Ovary (tissue), 9 donors: ENCODE results near the gene SLC39A11. TPM values are rescaled to one million over a fixed set of nuclear protein-coding genes. Genes with fewer than 3 reads are reported as not detected.

Experiments used
- DNase-seq, 5 donors: peaks; one replicate each; pipeline ENCODE4 v3.0.0-alpha.2; 2019 to 2020
- H3K27ac ChIP-seq, 2 donors: fragments of 200-600 bp; one replicate each; pipeline versions ENCODE4 v1.5.1 to v1.8.0; 2019 to 2022
- H3K27me3 ChIP-seq: fragments of 200-600 bp; one replicate; pipeline ENCODE4 v1.8.0; 2022
- H3K36me3 ChIP-seq: fragments of 200-600 bp; sonication (generic); one replicate; pipeline ENCODE4 v1.5.1; 2019
- H3K4me1 ChIP-seq: one replicate; pipeline ENCODE4 v1.8.1; 2013; ENCODE audit warnings: mild to moderate bottlenecking, moderate library complexity; ENCODE audit not compliant: insufficient read depth
- H3K4me3 ChIP-seq: fragments of 200-600 bp; sonication (generic); one replicate; pipeline ENCODE4 v1.5.1; 2017
- H3K9me3 ChIP-seq, 2 donors: fragments of 200-600 bp in 1 of 2; sonication (generic) in 1 of 2; one replicate each; pipeline versions ENCODE4 v1.5.1 to v1.8.1; 2013 to 2019; ENCODE audit warnings: mild to moderate bottlenecking in 1 of 2, moderate library complexity in 1 of 2
- CTCF ChIP-seq, 3 donors: fragments of 450-650 bp in 2 of 3; fragments of 200-600 bp in 1 of 3; IDR thresholded peaks; one replicate each; pipeline versions ENCODE4 v1.5.1 to v1.8.0; 2016 to 2022; ENCODE audit warnings: antibody characterized with exemption in 3 of 3, mild to moderate bottlenecking in 1 of 3
- EP300 ChIP-seq: sonication (generic); formaldehyde crosslinking; IDR thresholded peaks from one replicate; pipeline ENCODE4 v1.6.1; 2017; ENCODE audit warnings: antibody characterized with exemption
- POLR2A ChIP-seq: fragments of 450-650 bp; IDR thresholded peaks from one replicate; pipeline ENCODE4 v1.6.1; 2017; ENCODE audit warnings: antibody characterized with exemption, mild to moderate bottlenecking, moderate library complexity
- WGBS, 3 donors: extraction: QIAGEN DNeasy Blood & Tissue Kit in 1 of 3; methylation state at CpG; one replicate each; pipeline versions ENCODE4 v1.1.5 to v1.1.7; 2013 to 2017; 5-methylcytosine and 5-hydroxymethylcytosine counted together
- intact Hi-C, 4 donors: fragments of 100-400 bp; cut with DNase I; formaldehyde crosslinking; loops; one replicate each; pipeline versions ENCODE4 v1.11.0 to v1.15.1; 2022 to 2023
- polyA plus RNA-seq, 2 donors: library from polyadenylated mRNA; stranded (reverse); fragments of 200-250 nt in 1 of 2; fragments of 350-450 nt in 1 of 2; fragmentation: Illumina TruSeq in 1 of 2; extraction: RNeasy Lipid Tissue Mini Kit (QIAGEN cat#74804) in 1 of 2; gene quantifications; one replicate each; pipeline ENCODE4 v1.2.3, GENCODE V29; 2013 to 2014
- total RNA-seq, 7 donors: library from RNA; depleted of rRNA in 2 of 7; stranded (reverse); fragments of >200 nt in 2 of 7; fragmentation: NEBNext Ultra II Directional in 3 of 7; extraction: Animal tissue kit (Norgen Biotek cat#: 25700) in 3 of 7; gene quantifications; one replicate each; pipeline versions ENCODE4 v1.1.0 to v1.2.4, GENCODE V29; 2016 to 2023
- donor health status: DM: no; HTN: no; CAD: no; lungs with moderate emphysema.
- donor health status: DM: no; HTN: no; CAD: no.
- donor health status: Bipolar disorder and iron deficiency.
- donor health status: DM: yes; HTN: yes; CAD: no.
- donor health status: DM: no; HTN: no; CAD: no.
- donor health status: DM: yes; HTN: yes; CAD: no.

Gene SLC39A11
- total and polyA plus RNA-seq, 9 donors: 4.0 to 21.2 (median 10.1) TPM

DNA sequence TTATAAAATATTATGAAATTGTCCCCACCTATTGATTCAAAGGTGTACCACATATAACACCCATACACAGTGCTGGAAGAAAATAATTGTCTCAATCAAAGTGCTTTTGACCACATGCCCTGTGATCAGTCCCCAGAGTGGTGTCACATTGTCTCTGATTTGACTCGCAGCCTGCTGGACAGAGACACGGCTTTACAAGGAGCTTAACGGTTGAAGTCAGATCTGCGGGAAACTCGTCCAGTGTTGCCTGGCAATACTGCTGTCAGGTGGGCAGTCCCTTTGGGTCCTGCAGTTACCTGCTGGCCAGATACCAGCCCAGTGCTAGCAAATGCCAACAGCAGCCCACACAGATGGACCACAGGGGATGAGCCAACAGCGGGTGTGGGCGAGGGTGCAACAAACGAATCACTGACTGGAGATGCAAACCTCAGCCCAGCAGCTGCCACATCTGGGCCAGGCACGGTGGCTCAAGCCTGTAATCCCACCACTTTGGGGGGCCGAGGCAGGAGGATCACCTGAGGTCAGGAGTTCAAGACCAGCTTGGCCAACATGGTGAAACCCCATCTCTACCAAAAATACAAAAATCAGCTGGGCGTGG lies 46.2 kb upstream of the SLC39A11 start:
- no peak for DNase-seq
- TF ChIP-seq POLR2A (no peak), EP300 (no peak), CTCF (IDR thresholded peaks at IDR 0.05) (no peak)
- Histone ChIP-seq H3K27me3 (no peaks in the 10 kb centered on the region), H3K27ac (no peak overlapping the region), H3K9me3 (no peaks in the 10 kb centered on the region), H3K36me3 (no peaks in the 10 kb centered on the region), H3K4me3 (no peak overlapping the region), H3K4me1 (no peaks in the 10 kb centered on the region)
- intact Hi-C loops: no loop called here
- 59 to 71% (median 61%) methylated on average over 11 of the region's 11 CpGs for WGBS, 3 donors

DNA sequence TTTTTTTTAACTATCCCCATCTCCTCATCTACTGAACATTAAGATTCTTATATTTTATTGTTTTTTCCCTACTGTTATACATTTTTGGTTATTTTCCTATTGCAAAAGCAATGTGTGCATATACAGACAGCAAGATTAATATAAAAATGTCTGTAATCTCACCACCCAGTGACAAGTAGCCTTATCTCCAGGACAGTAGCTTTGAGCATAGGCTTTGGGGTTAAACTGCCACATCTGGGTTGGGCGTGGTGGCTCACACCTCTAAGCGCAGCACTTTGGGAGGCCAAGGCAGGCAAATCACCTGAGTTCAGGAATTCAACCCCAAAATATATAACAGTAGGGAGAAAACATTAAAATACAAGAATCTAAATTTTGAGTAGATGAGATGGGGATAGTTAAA lies 44.9 kb upstream of the SLC39A11 start:
- WGBS, 3 donors: 84 to 96% (median 85%) methylated on average over 2 of the region's 2 CpGs

DNA sequence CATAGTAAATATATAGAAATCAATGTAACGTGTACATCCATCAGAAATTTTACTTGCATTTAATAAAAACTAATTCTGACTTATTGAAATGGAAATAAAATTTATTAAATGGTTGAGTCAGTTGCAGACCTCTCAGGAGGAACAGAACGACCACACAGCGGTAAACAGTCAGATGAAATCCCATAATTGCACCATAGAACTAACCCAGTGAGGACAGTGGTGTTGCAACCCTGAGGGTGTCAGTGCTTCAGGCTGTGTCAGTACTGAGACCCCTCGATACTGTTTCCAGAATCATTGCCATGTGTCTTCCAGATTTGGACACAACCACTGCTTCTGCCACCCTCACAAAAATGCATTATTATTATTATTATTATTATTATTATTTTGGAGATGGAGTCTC lies 43.3 kb upstream of the SLC39A11 start:
- Histone ChIP-seq H3K27ac (no peak overlapping the region), H3K4me1 (no peaks in the 10 kb centered on the region), H3K4me3 (no peak overlapping the region), H3K27me3 (no peaks in the 10 kb centered on the region), H3K36me3 (no peaks in the 10 kb centered on the region), H3K9me3 (no peaks in the 10 kb centered on the region)
- TF ChIP-seq EP300 (no peak), POLR2A (no peak), CTCF (IDR thresholded peaks at IDR 0.05) (no peak)
- WGBS, 3 donors: 85 to 88% (median 88%) methylated on average over 4 of the region's 4 CpGs
- intact Hi-C loops: no loop called here
- DNase-seq: no peak

More for the DNA sequence above, 44.9 kb upstream of the SLC39A11 start:
- Histone ChIP-seq H3K9me3 (no peaks in the 10 kb centered on the region), H3K4me3 (no peak overlapping the region), H3K27ac (no peak overlapping the region), H3K4me1 (no peaks in the 10 kb centered on the region), H3K36me3 (no peaks in the 10 kb centered on the region), H3K27me3 (no peaks in the 10 kb centered on the region)
- TF ChIP-seq EP300 (no peak), CTCF (IDR thresholded peaks at IDR 0.05) (no peak), POLR2A (no peak)
- intact Hi-C loops: no loop called here
- DNase-seq: no peak

DNA sequence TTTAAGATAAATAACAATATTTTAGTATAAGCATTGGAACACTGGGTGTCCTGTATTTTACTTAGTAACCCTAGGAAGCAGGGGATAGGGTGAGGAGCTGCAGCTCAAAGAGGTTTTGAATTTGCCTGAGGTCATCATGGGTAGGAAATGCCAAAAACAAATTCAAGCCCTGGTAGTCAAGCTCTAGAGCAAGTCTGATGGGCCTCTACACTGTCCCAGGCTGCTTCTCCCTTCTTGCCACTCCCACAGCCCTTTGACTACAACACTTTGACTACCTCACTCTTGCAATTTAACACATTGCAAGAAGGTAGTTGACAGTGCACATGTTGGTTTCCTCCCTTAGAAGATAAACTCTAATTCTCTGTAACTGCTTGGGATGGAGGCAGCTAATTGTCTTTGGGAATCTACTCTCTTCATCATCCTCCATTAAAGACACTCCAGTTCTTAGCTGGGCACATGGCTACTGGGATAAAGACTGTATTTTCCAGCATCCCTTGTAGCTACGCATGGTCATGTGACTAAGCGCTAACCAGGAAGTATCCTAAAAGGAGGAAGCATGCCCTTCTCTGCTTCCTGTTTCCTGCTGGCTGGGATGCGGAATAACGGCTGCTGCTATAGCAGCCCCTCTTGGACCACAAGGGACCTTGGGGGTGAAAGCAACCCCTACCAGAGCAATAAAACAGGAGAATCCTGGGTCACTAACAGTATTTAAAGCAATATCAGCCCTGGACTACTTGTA lies 41.6 kb upstream of the SLC39A11 start:
- Histone ChIP-seq H3K27ac (no peak overlapping the region), H3K9me3 (no peaks in the 10 kb centered on the region), H3K4me3 (no peak overlapping the region), H3K4me1 (no peaks in the 10 kb centered on the region), H3K27me3 (no peaks in the 10 kb centered on the region), H3K36me3 (no peaks in the 10 kb centered on the region)
- no peak for DNase-seq
- intact Hi-C loops: no loop called here
- 57 to 66% (median 60%) methylated on average over 4 of the region's 4 CpGs for WGBS, 3 donors
- TF ChIP-seq EP300 (no peak), CTCF (IDR thresholded peaks at IDR 0.05) (no peak)
